IMR-90 (cell line): ENCODE results near the gene UBE2S. TPM values are rescaled to one million over a fixed set of nuclear protein-coding genes. Genes with fewer than 3 reads are reported as not detected.

ENCODE experiments used
- ATAC-seq: fragments of 200-7000 bp; cut with Tn5 transposase; 2 replicates; pipeline ENCODE4 v1.9.1; 2020; ENCODE audit warnings: low read depth, mild to moderate bottlenecking, moderate library complexity
- BruUV-seq: library from RNA; stranded (reverse); fragments of 400-500 nt; replicated peaks from 2 replicates; lab custom pipeline; 2021; lab: Mats Ljungman, UMichigan
- CTCF ChIA-PET: fragments of 300-600 bp; formaldehyde crosslinking; extraction: SDS; loops from one replicate; lab custom pipeline; 2021; ENCODE audit warnings: antibody characterized with exemption; lab: Yijun Ruan, JAX
- POLR2A ChIA-PET: fragments of 300-600 bp; sonication (Branson Sonifier 250); formaldehyde crosslinking; loops from one replicate; lab custom pipeline; 2022; ENCODE audit warnings: antibody characterized with exemption; ENCODE audit not compliant: unreplicated experiment; lab: Charles Lee
- DNase-seq: peaks from one replicate; pipeline ENCODE4 v3.0.0; 2013
- H2AFZ ChIP-seq: replicated peaks from 2 replicates; pipeline ENCODE3; 2013; ENCODE audit warnings: low read length, mild to moderate bottlenecking; ENCODE audit not compliant: poor library complexity
- H2AK5ac ChIP-seq: 2 replicates; pipeline ENCODE4 v1.6.1; 2013; ENCODE audit warnings: low read depth, low read length, inconsistent platforms
- H2AK9ac ChIP-seq: replicated peaks from 2 replicates; pipeline ENCODE3; 2013; ENCODE audit warnings: mild to moderate bottlenecking, low read depth, low read length, moderate library complexity; ENCODE audit not compliant: poor library complexity
- H2BK120ac ChIP-seq: 2 replicates; pipeline ENCODE4 v1.6.1; 2013; ENCODE audit warnings: low read depth, low read length, inconsistent platforms
- H2BK15ac ChIP-seq: 3 replicates; pipeline ENCODE4 v1.6.1; 2013; ENCODE audit warnings: low read depth, low read length, inconsistent platforms
- H2BK20ac ChIP-seq: 2 replicates; pipeline ENCODE4 v1.6.1; 2013; ENCODE audit warnings: low read depth, mild to moderate bottlenecking, inconsistent platforms, low read length, moderate library complexity
- H2BK5ac ChIP-seq: 2 replicates; pipeline ENCODE4 v1.6.1; 2013; ENCODE audit warnings: mild to moderate bottlenecking, low read depth, low read length, inconsistent platforms; ENCODE audit not compliant: poor library complexity, severe bottlenecking
- H3K14ac ChIP-seq: replicated peaks from 2 replicates; pipeline ENCODE4 v1.6.1; 2013; ENCODE audit warnings: low read depth, low read length, inconsistent platforms
- H3K18ac ChIP-seq: 2 replicates; pipeline ENCODE4 v1.6.1; 2013; ENCODE audit warnings: low read depth, low read length, control low read depth
- H3K23ac ChIP-seq: 2 replicates; pipeline ENCODE4 v1.6.1; 2013; ENCODE audit warnings: low read depth, low read length, inconsistent platforms
- H3K27ac ChIP-seq: 2 replicates; pipeline ENCODE4 v1.5.1; 2013; ENCODE audit warnings: mild to moderate bottlenecking, control low read depth, low read length; ENCODE audit not compliant: insufficient read depth
- H3K27me3 ChIP-seq: 2 replicates; pipeline ENCODE4 v1.6.1; 2013; ENCODE audit warnings: low read length; ENCODE audit not compliant: control insufficient read depth, insufficient read depth
- H3K36me3 ChIP-seq: 2 replicates; pipeline ENCODE4 v1.6.1; 2013; ENCODE audit warnings: low read length, mixed read lengths; ENCODE audit not compliant: control insufficient read depth, insufficient read depth
- H3K4ac ChIP-seq: 2 replicates; pipeline ENCODE4 v1.6.1; 2013; ENCODE audit warnings: low read depth, low read length, inconsistent platforms
- H3K4me1 ChIP-seq: 2 replicates; pipeline ENCODE4 v1.6.1; 2013; ENCODE audit warnings: low read length, mixed read lengths; ENCODE audit not compliant: control insufficient read depth, insufficient read depth
- H3K4me2 ChIP-seq: 2 replicates; pipeline ENCODE4 v1.6.1; 2013; ENCODE audit warnings: low read depth, mild to moderate bottlenecking, control low read depth, low read length, moderate library complexity
- H3K4me3 ChIP-seq: 2 replicates; pipeline ENCODE4 v1.5.1; 2013; ENCODE audit warnings: low read depth, mild to moderate bottlenecking, control low read depth, low read length, moderate library complexity; ENCODE audit not compliant: insufficient read depth
- H3K56ac ChIP-seq: 2 replicates; pipeline ENCODE4 v1.6.1; 2013; ENCODE audit warnings: low read length, inconsistent platforms; ENCODE audit not compliant: insufficient read depth; ENCODE audit errors: extremely low read depth
- H3K79me1 ChIP-seq, 2 experiments: 2 replicates each; pipeline ENCODE4 v1.6.1; 2013; ENCODE audit warnings: low read length in 2 of 2, inconsistent platforms in 1 of 2, low read depth in 1 of 2
- H3K9ac ChIP-seq: 2 replicates; pipeline ENCODE4 v1.6.1; 2013; ENCODE audit warnings: low read depth, low read length, control low read depth
- H3K9me1 ChIP-seq: 2 replicates; pipeline ENCODE4 v1.6.1; 2013; ENCODE audit warnings: low read length, inconsistent platforms; ENCODE audit not compliant: insufficient read depth
- H3K9me3 ChIP-seq: 2 replicates; pipeline ENCODE4 v1.6.1; 2013; ENCODE audit warnings: low read length; ENCODE audit not compliant: control insufficient read depth, insufficient read depth
- H4K20me1 ChIP-seq: 2 replicates; pipeline ENCODE4 v1.6.1; 2013; ENCODE audit warnings: low read length, inconsistent platforms; ENCODE audit not compliant: insufficient read depth
- H4K5ac ChIP-seq: 2 replicates; pipeline ENCODE4 v1.6.1; 2013; ENCODE audit warnings: mild to moderate bottlenecking, low read depth, low read length, control low read depth
- H4K8ac ChIP-seq, 2 experiments: 2 replicates each; pipeline ENCODE4 v1.6.1; 2013; ENCODE audit warnings: low read depth in 2 of 2, low read length in 2 of 2, control low read depth in 1 of 2, inconsistent platforms in 1 of 2
- H4K91ac ChIP-seq: 2 replicates; pipeline ENCODE4 v1.6.1; 2013; ENCODE audit warnings: low read depth, low read length, inconsistent platforms; ENCODE audit not compliant: insufficient read depth
- MAFK ChIP-seq: IDR thresholded peaks from 2 replicates; pipeline ENCODE4 v1.6.1; 2012; ENCODE audit warnings: low read depth, low read length, improper control_type of control experiment
- MAZ ChIP-seq: IDR thresholded peaks from 2 replicates; pipeline ENCODE4 v1.6.1; 2012; ENCODE audit warnings: low read depth, mild to moderate bottlenecking, low read length, improper control_type of control experiment, moderate library complexity, borderline replicate concordance
- MXI1 ChIP-seq: IDR thresholded peaks from 2 replicates; pipeline ENCODE4 v1.6.1; 2012; ENCODE audit warnings: low read depth, mild to moderate bottlenecking, low read length, moderate library complexity, borderline replicate concordance
- NFE2L2 ChIP-seq: fragments of 150-350 bp; IDR thresholded peaks from 2 replicates; pipeline ENCODE4 v1.6.1; 2016; ENCODE audit warnings: low read depth, mild to moderate bottlenecking, low read length
- WGBS, 2 experiments: methylation state at CpG; one replicate each; pipeline versions ENCODE4 v1.1.5 to v1.1.7; 2013; ENCODE audit warnings: missing lambda C conversion rate in 2 of 2; ENCODE audit not compliant: insufficient read length in 1 of 2; ENCODE audit errors: extremely low coverage in 2 of 2; 5-methylcytosine and 5-hydroxymethylcytosine counted together
- dilution Hi-C: fragments of 300-500 bp; cut with HindIII; formaldehyde crosslinking; loops from one replicate; pipeline ENCODE4 v1.14.3; 2018; ENCODE audit warnings: low sequenced_read_pairs; ENCODE audit not compliant: unreplicated experiment
- in situ Hi-C: fragments of 300-500 bp; cut with MboI; formaldehyde crosslinking; loops from 3 replicates; pipeline ENCODE4 v1.14.3; 2019; ENCODE audit warnings: low sequenced_read_pairs, inconsistent platforms, mixed read lengths
- intact Hi-C: fragments of 100-400 bp; cut with micrococcal nuclease; formaldehyde crosslinking; loops from 2 replicates; pipeline ENCODE4 v1.10.0; 2022
- polyA plus RNA-seq, 3 experiments: library from polyadenylated mRNA; depleted of rRNA; stranded (reverse); fragments of >200 nt; gene quantifications; 2 replicates each; pipeline ENCODE4 v1.2.3, GENCODE V29; 2012; ENCODE audit warnings: low replicate concordance in 1 of 3
- total RNA-seq: library from RNA; depleted of rRNA; stranded (reverse); fragments of >200 nt; gene quantifications from 2 replicates; pipeline ENCODE4 v1.2.3, GENCODE V29; 2012

The UBE2S gene
- total and polyA plus RNA-seq, 2 of the 4 experiments (the other 2 are of a cell fraction), result 69.5 to 104 TPM

GRCh38 chr19:55441319-55441691, 33.7 kb upstream of the UBE2S start:
- no peak overlapping the region for H3K18ac ChIP-seq
- H2AK9ac ChIP-seq, result no peak overlapping the region
- no peak overlapping the region for H2BK20ac ChIP-seq
- H2BK15ac ChIP-seq, result no peak overlapping the region
- ChIA-PET CTCF (no interaction called here), POLR2A (no interaction called here)
- peaks cover 64% of the 10 kb centered on the region for H3K27me3 ChIP-seq
- H3K9ac ChIP-seq, result no peak overlapping the region
- in situ Hi-C loops, result no loop called here
- ATAC-seq (no peak), DNase-seq (no peak)
- no peak overlapping the region for H2BK5ac ChIP-seq
- no peak overlapping the region for H3K4me3 ChIP-seq
- H3K9me3 ChIP-seq, result no peaks in the 10 kb centered on the region
- H3K4me1 ChIP-seq, result no peaks in the 10 kb centered on the region
- peak overlapping the region; percentile 51; the same call in 1 of the 2 replicates for H3K23ac ChIP-seq
- 6% methylated on average over 17 of the region's 21 CpGs; no CpG with 5 or more reads in 1 of the 2 experiments for WGBS, 2 experiments
- peak overlapping the region; percentile 26 for H2AFZ ChIP-seq
- H3K4ac ChIP-seq, result no peak overlapping the region
- H2AK5ac ChIP-seq, result no peak overlapping the region
- H3K9me1 ChIP-seq, result no peaks in the 10 kb centered on the region; the same call in 1 of the 2 replicates
- H2BK120ac ChIP-seq, result no peak overlapping the region
- no peaks in the 10 kb centered on the region for H4K20me1 ChIP-seq
- H4K5ac ChIP-seq, result no peak overlapping the region
- intact Hi-C loops, result no loop called here
- no peak overlapping the region for H3K56ac ChIP-seq
- dilution Hi-C loops, result no loop called here
- no peaks in the 10 kb centered on the region for H3K36me3 ChIP-seq
- no peak overlapping the region for H4K91ac ChIP-seq
- H3K27ac ChIP-seq, result no peak overlapping the region
- TF ChIP-seq NFE2L2 (no peak), MXI1 (no peak), MAFK (no peak), MAZ (no peak)
- no peak overlapping the region for H3K4me2 ChIP-seq
- no peak overlapping the region for H3K14ac ChIP-seq
- H3K79me1 ChIP-seq, result no peaks in the 10 kb centered on the region
- no peak overlapping the region for H4K8ac ChIP-seq
- no TSS peak for BruUV-seq
